ENCODE data around the gene ATP2B2.

GRCh38 chr3:10508619-10509260 is 3.4 kb upstream of the ATP2B2 start:
- TF ChIP-seq CEBPB (IDR thresholded peaks at IDR 0.05; ENCODE audit: low read depth, low read length), result no peak
- TF ChIP-seq RBBP5 (IDR thresholded peaks at IDR 0.05; ENCODE audit: borderline replicate concordance, low read depth, low read length), result no peak
- TF ChIP-seq CTCF (IDR thresholded peaks at IDR 0.05; ENCODE audit: control extremely low read depth in 1 of 3, insufficient read depth in 1 of 3, low read depth in 1 of 3, low read length in 3 of 3), result no peak

Measured in H1 (cell line).